SK-N-SH (cell line): ENCODE results near the gene SPTBN5.

Source experiments
- EP300 ChIP-seq, 2 experiments: IDR thresholded peaks; 2 replicates each; pipeline versions ENCODE4 v1.4.0 to v1.6.1; 2012; ENCODE audit warnings: borderline replicate concordance in 1 of 2, low read depth in 1 of 2, low read length in 1 of 2
- TF ChIP-seq, protein P1 (sequence below): fragments of 150-350 bp; IDR thresholded peaks from 2 replicates; pipeline ENCODE4 v1.6.1; 2016; ENCODE audit warnings: mild to moderate bottlenecking, low read depth, low read length
- TF ChIP-seq, protein P2 (sequence below): fragments of 200-600 bp; sonication (generic); IDR thresholded peaks from 2 replicates; pipeline ENCODE4 v1.6.1; 2017; ENCODE audit warnings: antibody characterized with exemption, mild to moderate bottlenecking, moderate library complexity
- TF ChIP-seq, protein P3 (sequence below): fragments of 150-350 bp; IDR thresholded peaks from 2 replicates; pipeline ENCODE4 v1.6.1; 2017; ENCODE audit warnings: antibody characterized with exemption, low read length, low read depth, borderline replicate concordance

GRCh38 chr15:41855261-41855961 lies 38.4 kb downstream of the SPTBN5 start:
- TF ChIP-seq, protein P1, sequence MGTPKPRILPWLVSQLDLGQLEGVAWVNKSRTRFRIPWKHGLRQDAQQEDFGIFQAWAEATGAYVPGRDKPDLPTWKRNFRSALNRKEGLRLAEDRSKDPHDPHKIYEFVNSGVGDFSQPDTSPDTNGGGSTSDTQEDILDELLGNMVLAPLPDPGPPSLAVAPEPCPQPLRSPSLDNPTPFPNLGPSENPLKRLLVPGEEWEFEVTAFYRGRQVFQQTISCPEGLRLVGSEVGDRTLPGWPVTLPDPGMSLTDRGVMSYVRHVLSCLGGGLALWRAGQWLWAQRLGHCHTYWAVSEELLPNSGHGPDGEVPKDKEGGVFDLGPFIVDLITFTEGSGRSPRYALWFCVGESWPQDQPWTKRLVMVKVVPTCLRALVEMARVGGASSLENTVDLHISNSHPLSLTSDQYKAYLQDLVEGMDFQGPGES = no peak
- TF ChIP-seq, protein P2, sequence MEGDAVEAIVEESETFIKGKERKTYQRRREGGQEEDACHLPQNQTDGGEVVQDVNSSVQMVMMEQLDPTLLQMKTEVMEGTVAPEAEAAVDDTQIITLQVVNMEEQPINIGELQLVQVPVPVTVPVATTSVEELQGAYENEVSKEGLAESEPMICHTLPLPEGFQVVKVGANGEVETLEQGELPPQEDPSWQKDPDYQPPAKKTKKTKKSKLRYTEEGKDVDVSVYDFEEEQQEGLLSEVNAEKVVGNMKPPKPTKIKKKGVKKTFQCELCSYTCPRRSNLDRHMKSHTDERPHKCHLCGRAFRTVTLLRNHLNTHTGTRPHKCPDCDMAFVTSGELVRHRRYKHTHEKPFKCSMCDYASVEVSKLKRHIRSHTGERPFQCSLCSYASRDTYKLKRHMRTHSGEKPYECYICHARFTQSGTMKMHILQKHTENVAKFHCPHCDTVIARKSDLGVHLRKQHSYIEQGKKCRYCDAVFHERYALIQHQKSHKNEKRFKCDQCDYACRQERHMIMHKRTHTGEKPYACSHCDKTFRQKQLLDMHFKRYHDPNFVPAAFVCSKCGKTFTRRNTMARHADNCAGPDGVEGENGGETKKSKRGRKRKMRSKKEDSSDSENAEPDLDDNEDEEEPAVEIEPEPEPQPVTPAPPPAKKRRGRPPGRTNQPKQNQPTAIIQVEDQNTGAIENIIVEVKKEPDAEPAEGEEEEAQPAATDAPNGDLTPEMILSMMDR = no peak
- TF ChIP-seq, protein P3, sequence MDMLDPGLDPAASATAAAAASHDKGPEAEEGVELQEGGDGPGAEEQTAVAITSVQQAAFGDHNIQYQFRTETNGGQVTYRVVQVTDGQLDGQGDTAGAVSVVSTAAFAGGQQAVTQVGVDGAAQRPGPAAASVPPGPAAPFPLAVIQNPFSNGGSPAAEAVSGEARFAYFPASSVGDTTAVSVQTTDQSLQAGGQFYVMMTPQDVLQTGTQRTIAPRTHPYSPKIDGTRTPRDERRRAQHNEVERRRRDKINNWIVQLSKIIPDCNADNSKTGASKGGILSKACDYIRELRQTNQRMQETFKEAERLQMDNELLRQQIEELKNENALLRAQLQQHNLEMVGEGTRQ = no peak
- no peak for TF ChIP-seq EP300 (IDR thresholded peaks at IDR 0.05; ENCODE audit: borderline replicate concordance in 1 of 2, low read depth in 1 of 2, low read length in 1 of 2)
